ENCODE measurements around the gene MIA2.
"Not testable (repeated sequence)": the region's sequence is repeated elsewhere in the genome, so short reads cannot be mapped to it uniquely, and the experiment has no call there.

MIA2 gene, protein sequence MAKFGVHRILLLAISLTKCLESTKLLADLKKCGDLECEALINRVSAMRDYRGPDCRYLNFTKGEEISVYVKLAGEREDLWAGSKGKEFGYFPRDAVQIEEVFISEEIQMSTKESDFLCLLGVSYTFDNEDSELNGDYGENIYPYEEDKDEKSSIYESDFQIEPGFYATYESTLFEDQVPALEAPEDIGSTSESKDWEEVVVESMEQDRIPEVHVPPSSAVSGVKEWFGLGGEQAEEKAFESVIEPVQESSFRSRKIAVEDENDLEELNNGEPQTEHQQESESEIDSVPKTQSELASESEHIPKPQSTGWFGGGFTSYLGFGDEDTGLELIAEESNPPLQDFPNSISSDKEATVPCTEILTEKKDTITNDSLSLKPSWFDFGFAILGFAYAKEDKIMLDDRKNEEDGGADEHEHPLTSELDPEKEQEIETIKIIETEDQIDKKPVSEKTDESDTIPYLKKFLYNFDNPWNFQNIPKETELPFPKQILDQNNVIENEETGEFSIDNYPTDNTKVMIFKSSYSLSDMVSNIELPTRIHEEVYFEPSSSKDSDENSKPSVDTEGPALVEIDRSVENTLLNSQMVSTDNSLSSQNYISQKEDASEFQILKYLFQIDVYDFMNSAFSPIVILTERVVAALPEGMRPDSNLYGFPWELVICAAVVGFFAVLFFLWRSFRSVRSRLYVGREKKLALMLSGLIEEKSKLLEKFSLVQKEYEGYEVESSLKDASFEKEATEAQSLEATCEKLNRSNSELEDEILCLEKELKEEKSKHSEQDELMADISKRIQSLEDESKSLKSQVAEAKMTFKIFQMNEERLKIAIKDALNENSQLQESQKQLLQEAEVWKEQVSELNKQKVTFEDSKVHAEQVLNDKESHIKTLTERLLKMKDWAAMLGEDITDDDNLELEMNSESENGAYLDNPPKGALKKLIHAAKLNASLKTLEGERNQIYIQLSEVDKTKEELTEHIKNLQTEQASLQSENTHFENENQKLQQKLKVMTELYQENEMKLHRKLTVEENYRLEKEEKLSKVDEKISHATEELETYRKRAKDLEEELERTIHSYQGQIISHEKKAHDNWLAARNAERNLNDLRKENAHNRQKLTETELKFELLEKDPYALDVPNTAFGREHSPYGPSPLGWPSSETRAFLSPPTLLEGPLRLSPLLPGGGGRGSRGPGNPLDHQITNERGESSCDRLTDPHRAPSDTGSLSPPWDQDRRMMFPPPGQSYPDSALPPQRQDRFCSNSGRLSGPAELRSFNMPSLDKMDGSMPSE (N-terminal part only)

DNA sequence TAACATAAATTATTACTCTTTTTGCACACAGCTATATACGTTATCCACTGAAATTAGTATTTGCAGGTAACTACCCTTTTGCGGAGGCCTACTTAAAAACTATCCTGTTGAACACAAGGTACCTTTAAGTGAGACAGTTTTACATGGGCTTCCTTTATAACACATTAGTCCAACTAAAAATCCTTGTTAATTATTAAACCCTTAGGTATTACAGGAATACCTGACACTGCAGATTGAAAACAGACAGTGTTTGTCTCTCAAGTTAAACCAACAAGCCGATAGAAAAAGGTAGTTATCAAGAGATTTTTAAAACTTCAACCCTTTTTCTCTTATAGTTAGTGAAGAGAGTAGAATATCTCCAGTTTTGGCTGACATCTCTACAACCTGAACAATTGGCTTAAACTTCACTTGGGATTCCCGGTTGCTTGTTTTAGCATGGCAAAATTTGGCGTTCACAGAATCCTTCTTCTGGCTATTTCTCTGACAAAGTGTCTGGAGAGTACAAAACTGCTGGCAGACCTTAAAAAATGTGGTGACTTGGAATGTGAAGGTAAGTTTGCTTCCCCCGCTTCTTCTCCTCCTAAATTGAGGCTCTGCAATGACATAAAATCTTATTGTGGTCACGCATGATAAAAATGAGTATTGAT lies at the start of gene MIA2:
Gene MIA2, plus strand, starts transcription at position 236 of the 647 bp plus-strand sequence. Its CDS starts 200 bp downstream, at position 436.
- no peak for DNase-seq

DNA sequence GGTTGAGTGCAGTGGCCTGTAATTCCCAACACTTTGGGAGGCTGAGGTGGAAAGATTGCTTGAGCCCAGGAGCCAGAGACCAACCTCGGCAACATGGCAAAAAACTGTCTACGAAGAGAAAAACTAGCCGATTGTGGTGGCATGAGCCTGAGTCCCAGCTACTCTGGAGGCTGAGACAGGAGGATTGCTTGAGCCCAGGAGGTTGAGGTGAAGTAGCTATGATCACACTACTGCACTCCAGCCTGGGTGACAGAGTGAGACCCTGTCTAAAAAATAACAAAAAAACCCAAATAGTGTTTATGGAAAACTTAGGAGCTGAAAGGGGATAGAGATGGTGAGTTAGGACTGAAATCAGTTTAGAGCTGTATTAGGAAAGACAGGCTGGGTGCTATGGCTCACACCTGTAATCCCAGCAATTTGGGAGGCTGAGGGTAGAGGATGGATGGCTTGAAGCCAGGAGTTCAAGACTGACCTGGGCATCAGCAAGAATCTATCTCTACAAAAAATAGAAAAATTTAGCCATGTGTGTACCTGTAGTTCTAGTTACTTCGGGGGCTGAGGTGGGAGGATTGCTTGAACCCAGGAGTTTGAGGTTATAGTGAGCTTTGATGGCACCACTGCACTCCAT lies 49.0 kb upstream of the MIA2 start:
- no peak for DNase-seq

DNA sequence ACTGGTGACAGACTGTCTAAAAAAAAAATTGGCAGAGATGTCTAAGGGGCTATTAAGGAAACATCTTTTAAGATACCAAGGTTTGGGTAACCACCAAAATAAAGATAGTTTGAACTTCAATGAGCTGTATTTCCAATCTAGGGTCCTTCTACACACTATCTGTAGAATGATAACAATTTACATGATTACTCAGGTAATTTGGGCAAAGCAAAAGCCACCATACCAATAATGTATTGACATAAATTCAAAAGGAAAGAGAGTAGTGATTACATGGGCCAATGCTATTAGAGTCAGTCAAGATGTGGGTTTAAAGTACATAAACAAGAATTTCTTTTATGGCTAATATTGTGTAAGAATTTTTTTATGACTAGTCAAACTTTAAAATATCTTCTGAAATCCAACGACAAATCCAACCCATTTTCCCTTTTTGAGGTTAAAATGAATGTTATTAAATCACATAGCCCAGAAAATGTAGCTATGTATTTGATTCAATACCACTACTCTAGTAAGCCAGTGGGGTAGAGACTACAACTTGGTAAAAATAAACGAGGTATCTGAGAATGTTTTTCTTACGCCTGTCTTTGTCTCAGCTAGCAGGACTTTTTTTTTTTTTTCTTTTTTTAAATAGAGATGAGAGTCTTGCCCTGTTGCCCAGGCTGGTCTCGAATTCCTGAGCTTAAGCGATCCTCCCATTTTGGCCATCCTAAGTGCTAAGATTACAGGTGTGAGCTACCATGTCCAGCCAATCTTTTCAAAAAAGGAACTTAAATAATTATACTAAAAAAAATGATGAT lies 48.3 kb upstream of the MIA2 start:
- DNase-seq = no peak

DNA sequence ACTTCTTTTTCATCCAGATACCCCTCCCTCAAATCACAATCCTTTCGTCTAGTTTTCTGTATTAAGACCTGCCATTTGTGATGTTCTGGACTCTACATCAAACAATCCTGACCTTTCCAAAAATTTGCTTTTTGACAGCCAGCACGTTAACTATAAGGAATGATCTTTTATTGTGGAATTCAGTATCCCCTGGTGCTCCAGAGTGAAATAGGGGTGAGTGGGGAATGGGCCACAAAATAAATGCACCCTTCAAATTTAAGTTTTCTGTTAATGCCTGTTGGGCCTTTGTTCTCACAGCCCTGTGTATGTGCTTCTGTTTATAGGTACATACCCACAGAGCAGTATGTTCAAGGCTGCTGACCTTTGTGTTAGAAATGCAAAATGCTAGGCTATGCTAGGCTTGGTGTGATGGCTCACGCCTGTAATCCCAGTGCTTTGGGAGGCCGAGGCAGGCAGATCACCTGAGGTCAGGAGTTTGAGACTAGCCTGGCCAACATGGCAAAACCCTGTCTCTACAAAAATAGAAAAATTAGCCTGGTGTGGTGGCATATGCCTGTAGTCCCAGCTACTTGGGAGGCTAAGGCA lies 46.7 kb upstream of the MIA2 start:
- no peak for DNase-seq

DNA sequence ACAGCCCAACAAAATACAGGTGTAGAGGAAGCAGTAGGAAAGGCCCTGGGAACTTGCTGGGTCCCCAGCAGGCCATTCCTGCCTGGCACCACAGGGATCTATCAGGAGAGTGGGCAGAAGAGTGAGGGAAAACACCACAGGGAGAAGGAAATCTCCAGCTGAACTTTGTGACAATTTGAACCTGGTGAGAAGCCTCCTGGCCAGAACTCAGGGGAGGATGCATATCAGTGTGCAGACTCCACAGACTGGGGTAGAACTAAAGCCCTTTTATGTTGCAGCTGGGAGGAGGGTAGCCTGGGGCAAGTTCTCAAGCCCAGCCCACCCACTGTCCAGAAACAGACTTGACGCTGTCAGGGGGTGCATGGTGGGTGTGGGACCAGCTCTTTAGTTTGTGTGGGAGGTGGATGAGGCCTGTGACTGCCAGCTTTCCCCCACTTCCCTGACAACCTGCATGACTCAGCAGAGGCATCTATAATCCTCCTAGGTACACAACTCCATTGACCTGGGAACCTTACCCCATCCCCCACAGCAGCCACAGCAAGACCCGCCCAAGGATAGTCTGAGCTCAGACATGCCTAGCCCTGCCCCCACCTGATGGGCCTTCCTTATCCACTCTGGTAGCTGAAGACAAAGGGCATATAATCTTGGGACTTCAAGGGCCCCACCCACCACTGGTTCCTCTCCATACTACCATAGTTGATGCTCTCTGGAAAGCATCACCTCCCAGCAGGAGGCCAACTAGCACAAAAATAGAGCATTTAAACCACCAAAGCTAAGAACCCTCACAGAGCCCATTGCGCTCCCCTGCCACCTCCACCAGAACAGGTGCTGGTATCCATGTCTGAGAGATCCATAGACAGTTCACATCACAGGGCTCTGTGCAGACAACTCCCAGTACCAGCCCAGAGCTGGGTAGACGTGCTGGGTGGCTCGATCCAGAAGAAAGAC lies 29.8 kb upstream of the MIA2 start:
- DNase-seq = no peak

DNA sequence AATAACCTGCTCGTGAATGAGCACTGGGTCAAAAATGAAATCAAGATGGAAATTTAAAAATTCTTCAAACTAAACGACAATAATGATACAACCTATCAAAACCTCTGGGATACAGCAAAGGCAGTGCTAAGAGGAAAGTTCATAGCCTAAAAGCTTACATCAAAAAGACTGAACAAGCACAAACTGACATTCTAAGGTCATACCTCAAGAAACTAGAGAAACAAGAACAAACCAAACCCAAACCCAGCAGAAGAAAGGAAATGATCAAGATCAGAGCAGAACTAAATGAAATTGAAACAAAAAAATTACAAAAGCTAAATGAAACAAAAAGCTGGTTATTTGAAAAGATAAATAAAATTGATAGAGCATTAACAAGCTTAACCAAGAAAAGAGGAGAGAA lies 26.3 kb upstream of the MIA2 start:
- DNase-seq = not testable (repeated sequence)

DNA sequence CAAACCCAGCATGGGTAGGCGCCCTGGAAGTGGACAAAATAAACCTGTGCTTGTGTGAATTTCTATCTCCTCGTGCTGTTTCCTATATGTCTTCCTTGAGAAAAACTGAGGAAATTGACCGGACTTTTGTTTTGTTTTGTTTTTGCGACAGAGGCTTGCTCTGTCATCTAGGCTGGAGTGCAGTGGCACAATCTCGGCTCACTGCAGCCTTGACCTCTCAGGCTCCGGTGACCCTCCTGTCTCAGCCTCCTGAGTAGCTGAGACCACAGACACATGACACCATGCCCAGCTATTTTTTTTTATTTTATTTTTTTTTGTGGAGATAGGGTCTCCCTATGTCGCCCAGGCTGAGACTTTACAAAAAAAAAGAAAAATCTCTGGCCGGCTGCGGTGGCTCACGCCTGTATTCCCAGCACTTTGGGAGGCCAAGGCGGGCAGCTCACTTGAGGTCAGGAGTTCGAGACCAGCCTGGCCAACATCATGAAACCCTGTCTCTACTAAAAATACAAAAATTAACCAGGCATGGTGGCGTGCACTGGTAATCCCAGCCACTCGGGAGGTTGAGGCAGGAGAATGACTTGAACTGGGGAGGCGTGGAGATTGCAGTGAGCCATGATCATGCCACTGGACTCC lies 22.5 kb upstream of the MIA2 start:
- no peak for DNase-seq

DNA sequence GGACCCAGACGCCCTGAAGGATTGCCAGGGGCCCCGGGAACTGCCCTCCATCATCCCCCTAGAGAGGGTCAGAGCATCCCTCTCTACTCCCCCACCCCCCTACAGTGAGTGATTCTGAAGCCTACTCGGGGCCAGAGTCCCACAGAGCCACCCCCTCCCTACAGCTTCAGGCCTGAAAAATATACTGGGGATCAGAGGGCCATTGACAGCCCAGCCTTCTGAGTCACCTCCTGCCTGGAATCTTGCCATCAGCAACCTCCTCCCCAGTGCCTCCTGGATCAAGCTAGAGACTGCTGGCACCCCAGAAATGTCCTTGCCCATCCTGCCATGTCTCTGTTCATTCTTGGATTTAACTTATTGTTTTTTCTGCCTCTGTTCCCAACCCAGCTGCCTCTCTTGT lies 21.7 kb upstream of the MIA2 start:
- DNase-seq = no peak

DNA sequence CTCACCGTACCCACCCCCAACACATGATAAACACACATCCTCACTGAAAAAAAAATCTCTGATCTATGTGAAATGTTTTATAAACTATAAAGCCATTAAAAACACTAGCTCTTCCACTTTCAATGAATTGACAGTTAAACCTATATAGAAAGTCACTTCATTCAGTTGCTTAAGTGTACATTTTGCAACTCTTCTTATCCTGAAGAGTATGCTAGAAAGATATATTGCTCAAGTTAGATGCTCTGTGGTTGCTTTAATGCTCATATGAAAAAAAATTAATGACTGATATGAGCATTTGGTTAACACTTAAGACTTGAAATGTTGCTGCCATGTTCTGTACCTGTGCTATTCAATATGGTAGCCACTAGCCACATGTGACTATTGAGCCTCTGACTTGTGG lies 21.0 kb upstream of the MIA2 start:
- no peak for DNase-seq

DNA sequence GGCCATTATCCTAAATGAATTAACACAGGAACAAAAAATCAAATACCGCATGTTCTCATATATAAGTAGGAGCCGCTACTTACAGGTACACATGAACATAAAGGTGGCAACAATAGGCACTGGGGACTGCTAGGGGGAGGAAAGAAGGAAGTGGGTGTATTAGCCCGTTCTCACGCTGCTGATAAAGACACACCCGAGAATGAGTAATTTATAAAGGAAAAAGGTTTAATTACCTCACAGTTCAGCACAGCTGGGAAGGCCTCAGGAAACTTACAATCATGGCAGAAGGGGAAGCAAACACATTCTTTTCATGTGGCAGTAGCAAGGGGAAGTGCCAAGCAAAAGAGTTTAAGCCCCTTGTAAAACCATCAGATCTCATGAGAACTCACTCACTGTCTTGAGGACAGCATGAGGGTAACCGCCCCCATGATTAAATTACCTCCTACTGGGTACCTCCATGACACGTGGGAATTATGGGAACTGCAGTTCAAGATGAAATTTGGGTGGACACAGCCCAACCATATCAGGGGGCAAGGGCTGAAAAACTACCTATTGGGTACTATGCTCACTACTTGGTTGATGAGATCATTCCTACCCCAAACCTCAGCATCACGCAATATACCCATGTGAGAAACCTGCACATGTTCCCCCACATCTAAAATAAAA lies 16.4 kb upstream of the MIA2 start:
- DNase-seq = no peak

DNA sequence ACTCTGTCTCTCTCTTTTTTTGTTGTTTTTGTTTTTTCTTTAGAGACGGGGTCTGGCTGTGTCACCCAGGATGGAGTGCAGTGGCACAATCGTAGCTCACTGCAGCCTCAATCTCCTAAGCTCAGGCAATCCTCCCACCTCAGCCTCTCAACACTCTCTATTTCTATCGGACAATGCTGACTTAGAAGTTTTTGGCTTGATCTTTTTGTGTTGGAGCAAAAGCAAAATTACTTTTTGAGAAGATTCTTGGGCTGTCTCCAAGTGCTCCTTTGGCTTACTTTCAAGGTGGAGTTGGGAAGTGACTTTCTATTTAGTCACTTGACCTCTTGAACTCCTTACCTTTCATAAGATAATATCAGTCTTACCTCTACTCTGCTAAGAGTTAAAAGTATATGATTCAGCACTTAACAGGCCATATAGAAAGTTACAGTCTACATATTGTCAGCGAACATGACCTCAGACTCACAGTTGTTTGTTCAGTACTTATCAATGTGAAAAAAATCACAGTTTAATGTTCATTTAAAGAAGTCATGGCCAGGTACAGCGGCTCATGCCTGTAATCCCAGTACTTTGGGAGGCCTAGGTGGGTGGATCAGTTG lies 15.4 kb upstream of the MIA2 start:
- no peak for DNase-seq

DNA sequence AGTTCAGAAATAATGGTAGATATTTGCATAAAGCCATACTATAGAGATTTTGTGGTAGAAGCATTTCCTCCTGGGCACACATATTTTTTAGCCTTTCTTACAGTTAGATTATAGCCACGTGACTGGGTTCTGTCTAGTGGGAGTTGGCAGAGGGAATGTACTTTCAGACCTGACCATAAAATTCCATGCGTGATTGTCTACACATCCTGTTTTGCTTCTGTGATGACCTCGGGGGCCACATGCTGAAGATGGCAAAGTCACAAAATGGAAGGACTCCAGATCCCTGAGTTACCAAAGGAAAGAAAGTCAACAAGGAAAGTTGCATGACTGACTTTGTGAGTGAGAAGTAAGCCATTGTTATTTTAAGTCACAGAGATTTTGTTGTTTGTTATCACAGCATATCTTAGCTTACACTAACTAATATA lies 14.6 kb upstream of the MIA2 start:
- no peak for DNase-seq

DNA sequence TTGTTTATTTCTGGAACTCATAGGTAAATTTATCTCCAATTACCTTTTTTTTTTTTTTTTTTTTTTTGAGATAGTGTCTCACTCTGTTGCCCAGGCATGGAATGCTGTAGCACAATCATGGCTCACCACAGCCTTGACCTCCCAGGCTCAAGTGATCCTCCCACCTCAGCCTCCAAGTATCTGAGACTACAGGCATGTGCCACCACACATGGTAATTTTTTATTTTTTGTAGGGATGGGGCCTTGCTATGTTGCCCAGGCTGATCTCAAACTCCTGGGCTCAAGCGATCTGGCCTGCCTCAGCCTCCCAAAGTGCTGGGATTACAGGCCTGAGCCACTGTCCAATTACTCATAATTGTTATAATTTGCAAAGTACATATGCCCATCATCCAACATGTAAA lies 13.2 kb upstream of the MIA2 start:
- not testable (repeated sequence) for DNase-seq

DNA sequence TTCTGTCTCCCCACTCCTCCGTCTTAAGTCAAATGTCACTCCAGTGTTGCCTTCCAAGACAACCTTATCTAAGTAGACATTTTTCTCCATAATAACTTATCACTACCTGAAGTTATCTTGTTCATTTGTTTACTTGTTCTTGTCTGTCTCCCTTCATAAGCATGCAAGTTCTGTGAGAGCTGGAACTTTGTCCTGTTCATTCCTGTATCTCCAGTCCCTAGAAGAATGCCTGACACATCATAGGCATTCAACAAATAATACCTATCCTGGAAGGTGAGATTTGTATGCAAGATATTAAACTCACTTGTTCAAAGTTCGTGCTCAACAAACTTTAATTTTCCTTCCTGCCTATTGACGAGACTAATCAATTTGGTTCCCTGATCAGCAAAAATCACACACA lies 5.7 kb upstream of the MIA2 start:
- DNase-seq = no peak

DNA sequence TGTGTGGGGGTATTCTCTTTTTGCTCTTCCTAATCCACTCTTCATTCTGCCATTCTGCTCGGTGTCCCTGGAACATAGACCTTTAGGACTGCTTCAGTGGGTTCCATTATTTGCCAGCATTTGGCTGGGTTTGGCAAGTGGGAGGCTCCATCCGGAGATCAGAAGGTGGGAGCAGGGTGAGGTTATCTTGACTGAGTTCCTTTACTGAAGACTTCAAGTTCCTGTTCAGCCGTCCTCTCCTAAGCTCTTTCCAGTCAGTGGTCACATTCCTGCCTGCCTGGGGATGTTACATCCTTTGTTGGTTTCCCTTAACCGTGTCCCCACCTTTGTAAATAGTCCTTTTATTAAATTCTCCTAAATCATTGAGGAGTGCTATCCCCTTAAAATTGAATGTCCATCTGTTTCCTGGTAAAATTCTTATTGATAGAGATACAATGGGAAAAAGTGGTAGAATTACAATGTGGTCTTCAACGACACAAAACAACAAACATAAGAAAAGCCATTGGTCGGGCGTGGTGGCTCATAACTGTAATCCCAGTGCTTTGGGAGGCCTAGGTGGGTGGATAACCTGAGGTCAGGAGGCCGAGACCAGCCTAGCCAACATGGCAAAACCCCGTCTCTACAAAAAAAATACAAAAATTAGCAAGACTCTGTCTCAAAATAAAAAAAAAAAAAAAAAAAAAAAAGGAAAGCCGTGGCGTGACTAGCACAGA lies 5.0 kb upstream of the MIA2 start:
- no peak for DNase-seq

DNA sequence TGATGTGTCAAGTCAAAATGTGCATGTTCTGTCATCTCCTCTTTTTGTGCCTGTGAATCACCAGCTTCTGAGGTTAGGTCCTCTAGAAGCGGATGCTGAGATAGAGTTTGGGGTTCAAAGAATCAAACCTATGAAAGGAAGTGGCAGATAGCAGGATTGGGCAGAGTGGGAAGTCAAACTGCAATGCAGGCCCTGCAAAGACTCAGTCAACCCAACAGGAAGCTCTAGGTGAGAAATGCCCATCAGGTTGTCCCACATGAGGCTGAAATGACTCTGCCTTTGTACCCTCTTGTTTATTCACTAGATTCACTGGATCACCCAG lies 4.5 kb upstream of the MIA2 start:
- DNase-seq = no peak

DNA sequence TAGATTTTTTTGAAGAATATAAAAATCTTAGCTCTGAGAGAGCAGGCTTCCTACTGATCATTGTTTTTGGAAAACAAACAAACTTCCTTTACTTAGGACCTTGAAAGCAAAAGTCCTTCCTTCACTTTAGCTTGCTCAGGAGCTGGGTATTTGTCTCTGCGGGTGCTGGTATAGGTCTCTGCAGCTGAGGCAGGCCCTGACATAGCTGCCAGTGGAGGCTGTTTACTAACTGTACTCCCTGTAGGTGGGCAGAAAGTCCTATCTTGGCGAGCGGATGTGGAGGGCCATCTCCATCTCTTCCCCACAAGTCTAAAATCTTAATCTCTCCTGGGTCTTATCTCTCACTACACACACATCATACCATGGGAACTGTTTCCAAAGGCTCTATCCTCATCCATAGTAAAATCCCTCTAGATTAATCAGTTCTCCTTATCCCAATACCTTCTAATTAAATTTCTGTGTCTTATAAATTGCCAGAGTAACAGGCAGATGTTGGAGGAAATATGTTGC lies 4.1 kb upstream of the MIA2 start:
- no peak for DNase-seq
